Stimulated activated naive CD4-positive, alpha-beta T cell (primary cell): ENCODE data around the gene PUSL1.

Experiments used
- DNase-seq, 6 experiments: peaks; one replicate each; lab custom pipeline; 2025; lab: John Stamatoyannopoulos, UW

The PUSL1 gene

DNA sequence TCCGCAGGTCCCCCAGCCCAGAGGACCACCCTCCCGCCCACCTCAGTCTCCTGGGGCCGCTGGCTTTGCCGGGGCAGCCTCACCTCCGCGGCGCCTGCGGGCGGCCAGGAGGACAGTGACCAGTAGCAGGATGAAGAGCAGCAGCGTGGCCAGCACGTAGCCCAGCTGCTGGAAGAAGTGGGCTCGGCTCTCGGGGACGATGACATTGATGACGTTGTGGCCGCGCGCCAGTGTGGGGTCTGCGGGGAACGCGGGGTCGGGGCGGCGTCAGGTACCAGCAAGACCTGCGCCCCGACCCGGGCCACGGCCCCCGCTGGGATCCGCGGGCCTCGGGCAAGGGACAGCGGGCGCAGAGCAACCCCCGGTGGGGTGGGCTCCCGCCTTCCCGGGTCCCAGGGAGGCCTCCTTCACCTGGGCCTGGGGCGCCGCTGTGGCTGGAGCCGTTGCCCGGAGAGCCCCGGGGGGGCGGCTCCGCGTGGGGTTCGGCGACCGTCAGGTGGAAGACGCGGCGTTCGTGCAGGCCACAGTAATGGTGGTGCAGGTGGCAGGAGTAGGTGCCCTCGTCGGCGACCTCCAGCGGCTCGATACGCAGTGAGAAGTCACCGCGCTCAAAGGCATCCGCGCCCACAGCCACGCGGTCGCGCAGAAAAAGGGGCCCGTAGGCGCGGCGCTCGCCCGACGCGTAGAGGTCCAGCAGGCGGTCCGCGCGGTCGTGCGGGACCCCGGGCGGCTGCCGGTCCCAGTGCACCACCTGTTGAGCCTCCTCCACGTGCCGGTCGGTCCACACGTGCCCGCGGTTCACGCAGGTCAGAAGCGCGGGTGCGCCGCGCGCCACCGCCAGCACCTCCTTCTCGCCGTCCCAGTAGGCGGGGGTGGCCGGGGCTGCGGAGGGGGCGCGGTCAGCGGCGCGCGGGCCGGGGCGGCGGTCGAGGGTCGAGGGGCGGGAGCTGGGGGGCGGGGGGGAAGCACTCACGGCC lies 46.2 kb downstream of the PUSL1 start:
- peak in 2 of 6 experiments; percentile 21 to 43 for DNase-seq

DNA sequence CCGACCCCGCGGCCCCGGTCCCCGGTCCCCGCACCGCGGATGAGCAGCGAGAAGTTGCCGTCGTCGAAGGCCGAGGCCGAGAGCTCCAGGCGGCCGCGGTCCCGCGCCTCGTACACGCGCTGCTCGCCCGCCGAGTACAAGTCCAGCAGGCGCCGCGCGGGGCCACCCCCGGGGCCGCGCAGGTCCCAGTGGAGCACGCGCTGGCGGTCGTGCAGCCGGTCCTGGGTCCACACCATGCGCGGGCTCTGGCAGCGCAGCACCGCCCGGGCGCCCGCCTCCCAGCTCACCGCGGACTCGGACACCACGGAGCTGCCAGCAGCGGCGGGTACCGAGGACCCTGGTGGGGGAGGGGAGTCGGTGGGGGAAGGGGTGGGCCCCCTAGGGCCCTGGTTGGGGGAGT lies 47.0 kb downstream of the PUSL1 start:
- no peak for DNase-seq

DNA sequence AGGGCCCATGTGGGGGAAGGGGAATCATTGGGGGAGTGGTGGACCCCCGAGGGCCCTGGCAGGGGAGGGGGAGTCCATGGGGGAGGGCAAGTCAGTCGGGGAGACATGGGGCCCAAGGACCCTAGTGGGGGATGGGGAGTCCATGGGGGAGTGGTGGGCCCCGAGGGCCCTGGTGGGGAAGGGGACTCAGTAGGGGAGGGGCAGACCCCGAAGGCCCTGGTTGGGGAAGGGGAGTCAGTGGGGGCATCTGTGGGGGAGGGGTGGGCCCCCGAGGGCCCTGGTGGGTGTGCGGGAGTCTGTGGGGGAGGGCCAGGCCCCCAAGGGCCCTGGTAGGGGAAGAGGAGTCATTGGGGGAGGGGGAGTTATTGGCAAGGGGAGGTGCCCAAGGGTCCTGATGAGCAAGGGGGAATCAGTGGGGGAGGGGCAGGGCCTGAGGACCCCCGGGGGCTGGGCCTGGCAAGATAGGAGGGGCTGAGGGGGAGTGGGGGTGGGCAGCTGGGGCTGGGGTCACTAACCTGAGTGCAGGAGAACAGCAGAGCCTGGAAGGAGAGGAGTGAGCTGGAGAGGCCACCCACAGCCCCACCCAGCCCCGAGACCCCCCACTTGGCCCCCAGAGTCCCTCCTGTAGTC lies 47.9 kb downstream of the PUSL1 start:
- no peak for DNase-seq

DNA sequence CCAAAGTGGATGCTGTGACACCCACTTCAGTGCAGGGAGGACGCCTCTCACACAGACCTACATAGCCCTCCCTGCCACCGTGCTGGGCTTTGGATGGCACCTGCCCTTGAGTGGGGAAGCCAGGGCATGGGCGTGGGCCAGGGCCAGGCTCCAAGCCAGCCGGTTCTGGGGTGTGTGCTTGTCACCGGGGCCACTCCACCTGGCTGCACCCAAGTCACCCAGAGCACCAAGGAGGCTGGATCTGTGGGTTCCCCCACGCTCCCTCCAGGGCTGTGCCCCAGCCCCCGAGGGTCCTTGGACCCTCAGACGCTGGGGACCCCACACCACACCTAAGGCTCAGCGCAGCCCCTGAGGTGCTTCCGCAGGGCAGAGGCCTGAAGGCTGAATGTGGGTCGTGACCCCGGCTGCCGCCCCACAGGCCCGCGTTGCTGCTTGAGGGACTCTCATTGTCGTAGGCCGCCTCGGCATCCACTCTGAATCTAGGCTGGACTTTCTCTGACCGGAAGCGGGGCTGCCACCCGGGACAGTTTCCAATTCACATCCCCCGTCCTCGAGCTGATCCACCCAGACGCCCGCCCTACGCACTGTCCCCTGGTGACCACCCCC lies 48.5 kb downstream of the PUSL1 start:
- DNase-seq, result no peak

DNA sequence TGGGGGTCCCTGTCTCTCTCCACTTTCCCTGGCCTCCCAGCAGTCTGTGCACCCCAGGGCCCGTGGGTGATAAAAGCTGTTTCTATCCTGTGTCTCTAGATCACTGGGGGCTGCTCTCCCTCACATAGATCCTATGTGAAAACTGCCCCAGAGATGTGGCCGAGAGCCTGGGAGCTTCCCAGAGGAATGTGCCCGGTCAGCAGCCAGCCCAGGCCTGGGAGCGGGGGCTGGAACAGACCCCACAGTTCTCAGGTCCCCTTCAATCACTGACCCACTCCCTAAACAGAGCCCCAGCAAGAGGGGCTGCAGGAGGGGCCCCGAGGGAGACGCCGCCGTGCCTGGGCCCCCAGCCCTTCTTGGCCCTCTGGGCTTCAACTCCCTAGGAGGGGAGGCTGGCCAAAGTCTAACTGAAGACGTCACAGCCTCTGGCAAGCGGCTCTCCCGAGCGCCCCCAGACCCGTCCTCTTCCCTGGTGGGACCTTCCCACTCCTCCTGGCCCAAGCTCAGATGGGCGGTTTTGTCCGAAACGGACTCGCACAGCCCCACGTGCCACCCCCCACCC lies 49.6 kb downstream of the PUSL1 start:
- no peak for DNase-seq

DNA sequence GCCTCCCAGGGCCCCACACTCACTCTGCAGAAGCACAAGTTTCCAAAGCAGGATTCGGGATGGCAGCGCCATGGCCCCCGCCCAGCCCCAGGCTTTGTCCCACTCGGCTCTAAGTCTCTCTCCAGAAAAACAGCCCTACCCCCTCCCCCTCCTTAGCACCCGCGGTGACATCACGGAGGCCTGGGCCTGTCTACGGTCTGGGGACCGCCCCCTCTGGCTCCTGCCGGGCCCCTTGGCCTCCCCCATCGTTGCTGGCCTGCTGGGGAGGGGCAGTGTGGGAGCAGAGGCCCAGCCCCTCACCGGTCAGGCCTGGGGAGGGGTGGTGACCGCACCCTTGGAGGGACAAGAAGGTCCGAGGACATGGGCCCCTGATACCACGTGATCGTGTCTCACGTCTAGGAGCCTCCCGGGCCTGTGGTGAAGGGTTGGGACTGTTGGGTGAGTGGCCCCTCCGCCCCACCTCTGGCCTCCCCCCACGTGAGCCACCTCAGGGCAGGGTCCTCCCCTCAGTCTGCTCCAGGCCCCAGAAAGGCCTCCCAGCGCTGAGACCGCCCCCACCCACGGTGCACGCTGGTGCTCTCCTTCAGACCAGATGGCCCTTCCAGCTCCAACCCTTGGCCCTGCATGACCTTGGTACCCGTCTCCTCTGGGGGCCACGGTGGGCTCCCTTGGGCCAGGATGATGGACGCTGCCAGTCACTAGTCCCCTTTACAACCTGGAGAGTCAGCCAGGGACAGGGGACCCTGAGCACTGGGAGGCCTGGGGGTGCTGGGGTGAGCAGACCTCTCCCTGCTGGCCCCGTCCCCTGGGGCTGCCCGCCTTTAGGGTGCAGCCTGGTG lies 50.3 kb downstream of the PUSL1 start, which contains the start of gene MXRA8:
TSS of gene MXRA8 (minus strand) at position 123 of the 839 bp plus-strand sequence. CDS start at position 72, 51 bp downstream.
- no peak for DNase-seq

DNA sequence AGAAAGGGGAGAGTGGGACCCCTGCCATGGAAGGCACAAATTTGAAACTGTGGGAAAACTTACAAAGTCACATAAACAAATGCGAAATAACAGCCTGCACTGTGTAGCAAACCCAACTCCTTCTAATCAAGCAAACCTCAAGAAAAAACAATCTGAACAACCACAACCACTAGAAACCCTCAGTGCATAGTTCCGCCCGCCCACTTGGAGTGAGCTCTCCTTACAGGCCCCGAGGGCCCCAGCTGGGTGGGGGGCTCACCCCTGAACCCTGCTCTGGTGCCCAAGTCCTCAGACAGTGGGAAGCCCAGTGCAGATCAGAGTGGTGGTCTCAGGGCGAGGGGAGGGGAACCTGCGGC lies 50.9 kb downstream of the PUSL1 start:
- DNase-seq, result peak in 2 of 6 experiments; percentile 21 to 27

DNA sequence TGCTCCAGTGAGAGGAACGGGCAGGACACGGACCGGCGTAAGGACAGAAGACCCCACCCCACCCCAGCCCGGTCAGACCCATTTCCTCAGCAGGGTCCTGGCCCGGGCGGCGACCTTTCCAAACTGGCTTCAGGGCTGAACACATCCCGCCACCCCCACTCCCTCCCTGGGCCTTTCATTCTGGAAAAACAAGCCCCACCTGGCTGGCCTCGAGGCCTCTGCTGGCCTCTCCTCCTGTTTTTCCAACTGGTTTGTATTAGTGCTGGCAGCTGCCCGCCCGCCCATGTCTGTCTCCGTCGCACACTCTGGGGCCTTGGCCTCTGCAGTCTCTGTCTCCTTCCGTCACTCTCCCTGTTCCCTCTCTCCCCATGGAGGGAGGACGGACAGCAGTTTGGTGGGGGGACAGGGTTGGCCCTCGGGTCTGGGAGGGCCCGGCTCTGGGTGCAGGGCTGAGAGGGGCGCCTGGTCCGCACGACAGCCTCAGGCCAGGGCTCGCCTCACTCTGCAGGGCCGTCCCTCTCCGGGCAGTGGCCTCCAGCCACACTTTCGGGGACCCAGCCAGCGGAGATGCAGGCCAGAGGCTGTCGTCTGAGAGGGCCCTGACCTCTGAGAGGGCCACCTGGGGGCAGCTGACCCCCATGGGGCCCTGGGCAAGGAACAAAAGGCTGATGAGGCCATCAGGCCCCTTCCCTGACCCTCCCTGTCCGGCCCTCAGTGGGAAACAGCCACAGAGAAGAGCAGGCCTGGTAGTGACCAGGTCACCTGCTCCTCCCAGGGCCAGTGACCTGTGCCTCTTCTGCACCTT lies 51.5 kb downstream of the PUSL1 start:
- no peak for DNase-seq

DNA sequence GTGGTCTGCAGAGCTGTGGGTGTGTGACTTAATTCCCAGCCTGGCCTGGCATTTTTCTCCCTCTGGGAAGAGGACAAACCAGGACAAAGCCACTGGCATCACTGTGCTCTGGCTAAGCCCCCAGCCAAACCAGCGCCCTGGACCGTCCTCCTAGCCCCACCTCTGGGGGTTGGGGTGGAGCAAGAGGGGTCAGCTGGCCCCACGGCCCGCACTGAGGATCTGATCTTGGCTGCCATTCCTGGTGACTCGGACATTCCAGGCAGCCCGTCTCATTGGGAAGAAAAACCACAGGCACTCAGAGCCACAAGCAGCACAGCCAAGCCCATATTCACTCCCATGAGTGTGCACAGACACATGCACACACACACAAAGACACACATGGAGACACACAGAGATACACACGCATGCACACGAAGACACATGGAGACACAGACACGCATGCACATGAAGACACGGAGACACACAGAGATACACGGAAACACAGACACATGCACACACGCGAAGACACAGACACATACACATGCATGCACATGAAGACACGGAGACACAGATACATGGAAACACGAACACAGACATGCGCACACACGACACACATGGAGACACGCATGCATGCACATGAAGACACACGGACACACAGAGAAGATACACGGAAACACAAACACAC lies 52.2 kb downstream of the PUSL1 start:
- DNase-seq, result no peak
